Measurements from ENCODE around the gene DUSP7.
A peak's percentile ranks its signal among the peaks of the same experiment; 100 is the strongest.

DUSP7 gene

GRCh38 chr3:52085681-52086282 is 29.4 kb upstream of the DUSP7 start:
- DNase-seq, result no peak

- no peak for DNase-seq
Measured at GRCh38 chr3:52084954-52085680, 28.7 kb upstream of the DUSP7 start.

GRCh38 chr3:52084216-52084945 is 28.0 kb upstream of the DUSP7 start:
- no peak for DNase-seq

- DNase-seq, result no peak
Measured at GRCh38 chr3:52083556-52084087, 27.3 kb upstream of the DUSP7 start.

GRCh38 chr3:52082951-52083350 is 26.6 kb upstream of the DUSP7 start:
- DNase-seq, result no peak

- DNase-seq, result no peak
Measured at GRCh38 chr3:52080830-52081719, 24.7 kb upstream of the DUSP7 start.

GRCh38 chr3:52079958-52080357 is 23.6 kb upstream of the DUSP7 start:
- DNase-seq, result no peak

GRCh38 chr3:52078781-52079560 is 22.6 kb upstream of the DUSP7 start:
- no peak for DNase-seq

GRCh38 chr3:52077925-52078324 is 21.6 kb upstream of the DUSP7 start:
- DNase-seq, result no peak

GRCh38 chr3:52076896-52077780 is 20.8 kb upstream of the DUSP7 start:
- no peak for DNase-seq

GRCh38 chr3:52073490-52073889 is 17.1 kb upstream of the DUSP7 start:
- no peak for DNase-seq

GRCh38 chr3:52072471-52072870 is 16.1 kb upstream of the DUSP7 start:
- no peak for DNase-seq

GRCh38 chr3:52072020-52072419 is 15.6 kb upstream of the DUSP7 start:
- no peak for DNase-seq

- no peak for DNase-seq
Measured at GRCh38 chr3:52070724-52071621, 14.6 kb upstream of the DUSP7 start.

- no peak for DNase-seq
Measured at GRCh38 chr3:52069855-52070254, 13.5 kb upstream of the DUSP7 start.

- DNase-seq, result no peak
Measured at GRCh38 chr3:52069135-52069534, 12.8 kb upstream of the DUSP7 start.

- no peak for DNase-seq
Measured at GRCh38 chr3:52068730-52069129, 12.4 kb upstream of the DUSP7 start.

GRCh38 chr3:52068055-52068571 is 11.7 kb upstream of the DUSP7 start:
- peak; percentile 56 for DNase-seq

GRCh38 chr3:52067526-52067925 is 11.2 kb upstream of the DUSP7 start:
- no peak for DNase-seq

GRCh38 chr3:52067046-52067445 is 10.7 kb upstream of the DUSP7 start:
- no peak for DNase-seq

Measured in fibroblast of skin of right biceps (primary cell).